H1 (cell line): ENCODE data around the gene IQCC. TPM values are rescaled to one million over a fixed set of nuclear protein-coding genes. Genes with fewer than 3 reads are reported as not detected.

ENCODE experiments used
- ASH2L ChIP-seq: fragments of 200-600, 300-600 bp; sonication (generic); IDR thresholded peaks from one replicate; pipeline ENCODE4 v1.7.1; 2017; ENCODE audit warnings: low read length
- polyA plus RNA-seq, 7 experiments: library from polyadenylated mRNA; depleted of rRNA in 3 of 7; stranded (reverse) in 5 of 7; unstranded in 2 of 7; fragments of >200 nt in 5 of 7; fragments of 200-250 nt in 2 of 7; gene quantifications; 1 replicate in 5 of 7; 2 replicates in 1 of 7; 4 replicates in 1 of 7; pipeline versions ENCODE4 v1.2.1 to v1.2.3, GENCODE V29; 2011 to 2013; ENCODE audit warnings: missing spikeins in 2 of 7, mixed read lengths in 2 of 7
- total RNA-seq: library from RNA; stranded (reverse); fragmentation: NEBNext Ultra II Directional; extraction: Animal tissue kit (Norgen Biotek cat#: 25700); gene quantifications from 2 replicates; pipeline ENCODE4 v1.2.1, GENCODE V29; 2021

Gene IQCC
- total and polyA plus RNA-seq, 2 of the 8 experiments (the other 6 are each of a cell fraction or from before 2014, with no cell fraction given), result 2.5 to 4.2 TPM

DNA sequence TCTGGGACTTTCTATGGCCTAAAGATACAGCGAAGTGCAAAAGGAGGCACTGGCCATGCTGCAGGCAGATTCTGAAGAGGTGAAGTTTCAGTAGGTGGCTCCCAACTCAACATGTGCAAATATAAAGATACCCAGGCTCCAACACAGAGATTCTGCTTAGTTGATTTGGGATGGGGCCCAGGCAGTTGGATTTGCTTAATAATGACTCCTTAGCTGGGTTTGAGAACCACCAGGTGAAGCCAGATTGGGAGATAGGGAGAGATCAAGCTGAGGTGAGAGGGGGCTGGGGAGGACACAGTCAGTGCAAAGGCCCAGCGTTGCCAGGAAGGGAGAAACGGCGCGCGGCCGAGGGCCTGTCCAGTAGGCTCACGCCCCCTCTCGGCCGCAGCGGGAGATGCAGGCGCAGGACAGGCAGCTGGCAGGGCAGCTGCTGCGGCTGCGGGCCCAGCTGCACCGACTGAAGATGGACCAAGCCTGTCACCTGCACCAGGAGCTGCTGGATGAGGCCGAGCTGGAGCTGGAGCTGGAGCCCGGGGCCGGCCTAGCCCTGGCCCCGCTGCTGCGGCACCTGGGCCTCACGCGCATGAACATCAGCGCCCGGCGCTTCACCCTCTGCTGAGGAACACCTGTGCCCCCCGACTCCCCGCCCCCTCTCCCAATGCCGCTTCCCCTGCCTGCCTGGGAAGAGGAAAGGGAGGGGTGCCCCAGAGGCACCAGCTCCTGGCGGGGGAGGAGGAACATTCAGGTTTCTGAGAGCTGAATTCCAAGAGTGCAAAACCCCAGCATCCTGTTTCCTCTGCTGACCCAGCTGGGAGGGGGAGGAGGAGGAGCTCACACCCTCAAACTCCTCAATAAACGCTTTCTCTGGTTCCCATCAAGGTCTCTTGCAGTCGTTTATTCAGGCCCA lies 42.8 kb downstream of the IQCC start (continued):
- TF ChIP-seq ASH2L, result peak; percentile 80
